NT2/D1 (cell line): ENCODE data around the gene ZFYVE21.

Experiments used
- DNase-seq: peaks from one replicate; pipeline ENCODE4 v3.0.0-alpha.2; 2011; ENCODE audit warnings: low read depth, low spot score
- H3K27me3 ChIP-seq: 2 replicates; pipeline ENCODE4 v1.6.0; 2011; ENCODE audit warnings: mild to moderate bottlenecking; ENCODE audit not compliant: insufficient read length, insufficient read depth
- H3K36me3 ChIP-seq: 2 replicates; pipeline ENCODE4 v1.6.1; 2011; ENCODE audit warnings: mild to moderate bottlenecking, low read length, mixed read lengths; ENCODE audit not compliant: insufficient read depth, insufficient read length
- H3K4me1 ChIP-seq: 2 replicates; pipeline ENCODE4 v1.5.1; 2011; ENCODE audit not compliant: insufficient read depth, insufficient read length
- H3K4me3 ChIP-seq: 2 replicates; pipeline ENCODE4 v1.5.1; 2011; ENCODE audit warnings: low read depth; ENCODE audit not compliant: insufficient read length
- H3K9ac ChIP-seq: 2 replicates; pipeline ENCODE4 v1.6.0; 2011; ENCODE audit warnings: low read depth; ENCODE audit not compliant: insufficient read length
- H3K9me3 ChIP-seq: 2 replicates; pipeline ENCODE4 v1.5.1; 2011; ENCODE audit warnings: mild to moderate bottlenecking, low read length; ENCODE audit not compliant: insufficient read depth
- SUZ12 ChIP-seq: IDR thresholded peaks from 2 replicates; pipeline ENCODE4 v1.6.1; 2011; ENCODE audit not compliant: insufficient read length, insufficient read depth; ENCODE audit errors: extremely low read depth
- YY1 ChIP-seq: IDR thresholded peaks from 2 replicates; pipeline ENCODE4 v1.6.1; 2011; ENCODE audit not compliant: insufficient read length, insufficient read depth
- ZNF274 ChIP-seq: IDR thresholded peaks from 2 replicates; pipeline ENCODE4 v1.6.1; 2011; ENCODE audit warnings: mild to moderate bottlenecking, low read depth, low read length

Gene ZFYVE21

GRCh38 chr14:103703433-103704385 lies 11.9 kb upstream of the ZFYVE21 start:
- no peak for DNase-seq
- no peaks in the 10 kb centered on the region for H3K27me3 ChIP-seq
- H3K4me1 ChIP-seq, result peaks cover 6% of the 10 kb centered on the region
- no peaks in the 10 kb centered on the region for H3K9me3 ChIP-seq
- peaks cover 94% of the 10 kb centered on the region for H3K36me3 ChIP-seq
- no peak for TF ChIP-seq SUZ12
- no peak overlapping the region for H3K4me3 ChIP-seq
- no peak overlapping the region for H3K9ac ChIP-seq

DNA sequence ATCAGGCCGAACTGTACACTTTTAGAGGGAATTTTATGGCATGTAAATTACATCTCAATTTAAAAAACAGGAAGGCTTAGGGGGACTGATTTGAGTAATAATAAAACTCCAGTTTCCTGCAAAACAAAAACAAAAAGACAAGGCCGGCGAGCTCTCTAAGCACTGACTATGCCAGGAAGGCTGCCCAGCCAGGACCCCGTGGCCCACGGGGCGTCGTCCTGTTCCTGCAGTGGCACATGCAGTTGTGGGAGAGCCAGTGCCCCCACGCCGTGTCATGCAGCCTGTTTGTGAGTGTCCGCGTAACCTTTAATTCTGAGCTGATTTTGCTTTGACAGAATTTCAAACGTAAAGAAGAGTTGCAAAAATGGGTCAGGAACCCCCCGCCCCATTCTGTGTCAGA lies 10.9 kb upstream of the ZFYVE21 start:
- Histone ChIP-seq H3K4me3 (no peak overlapping the region), H3K9me3 (no peaks in the 10 kb centered on the region), H3K4me1 (peaks cover 6% of the 10 kb centered on the region), H3K36me3 (peaks cover 94% of the 10 kb centered on the region), H3K27me3 (no peaks in the 10 kb centered on the region), H3K9ac (no peak overlapping the region)
- no peak for DNase-seq
- TF ChIP-seq ZNF274 (no peak), SUZ12 (no peak), YY1 (no peak)

DNA sequence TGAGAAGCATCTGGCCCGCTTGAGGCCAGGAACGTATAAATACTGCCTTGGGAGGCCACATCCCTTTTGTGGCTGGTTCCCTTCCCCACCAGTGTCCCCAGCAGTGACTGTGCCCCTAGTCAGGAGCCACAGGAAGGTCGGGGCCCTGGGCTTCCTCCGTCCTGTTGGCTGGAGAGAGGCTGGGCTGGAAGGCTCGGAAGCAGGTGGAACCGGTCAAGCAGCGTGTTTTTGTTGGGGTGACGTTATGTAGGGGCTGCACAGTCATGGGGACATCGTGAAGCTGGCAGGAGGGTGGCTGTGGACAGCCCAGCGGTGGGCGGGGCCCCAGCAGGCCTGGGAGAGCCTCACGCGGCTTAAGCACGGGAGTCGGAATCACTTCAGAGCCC lies 10.5 kb upstream of the ZFYVE21 start:
- Histone ChIP-seq H3K9me3 (no peaks in the 10 kb centered on the region), H3K4me3 (no peak overlapping the region), H3K4me1 (peaks cover 6% of the 10 kb centered on the region), H3K27me3 (no peaks in the 10 kb centered on the region), H3K9ac (no peak overlapping the region), H3K36me3 (peaks cover 93% of the 10 kb centered on the region)
- TF ChIP-seq SUZ12 (no peak), ZNF274 (no peak), YY1 (no peak)
- no peak for DNase-seq

DNA sequence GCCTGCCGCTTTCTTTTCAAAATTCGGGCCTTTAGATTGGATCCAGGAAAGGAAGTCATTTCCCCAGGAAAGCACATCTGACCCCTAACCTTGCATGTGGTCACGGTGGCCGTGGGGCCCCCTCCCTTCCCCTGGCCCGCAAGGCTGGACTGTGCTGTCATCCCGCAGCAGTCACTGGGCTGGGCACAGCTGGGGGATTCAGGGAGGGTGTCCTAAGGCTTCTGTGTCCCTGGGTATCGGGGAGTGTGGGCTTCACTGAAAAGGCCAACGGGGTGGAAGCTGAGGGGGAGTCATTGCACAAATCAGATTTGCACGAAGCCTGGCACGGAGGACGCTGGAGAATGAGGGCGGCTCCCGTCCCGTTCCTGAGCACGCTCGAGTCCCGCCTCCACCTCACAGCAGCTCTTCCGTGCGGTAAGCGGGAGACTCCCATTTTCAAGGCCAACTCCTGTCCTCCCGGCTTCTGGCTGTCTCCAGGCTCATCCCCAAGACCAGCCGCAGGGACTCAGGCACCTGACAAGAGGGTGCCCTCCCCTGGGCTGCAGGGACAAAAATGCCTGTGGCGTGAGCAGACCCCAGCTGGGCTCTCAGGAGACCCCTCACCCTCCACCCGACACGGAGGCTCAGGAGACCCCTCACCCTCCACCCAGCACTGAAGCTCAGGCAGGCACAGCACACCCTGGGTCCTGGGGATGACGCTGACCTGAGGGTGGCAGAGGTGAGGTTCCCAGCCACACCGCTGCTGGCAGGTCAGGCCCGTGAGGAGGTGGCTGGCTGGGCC lies 9.9 kb upstream of the ZFYVE21 start:
- Histone ChIP-seq H3K36me3 (peaks cover 89% of the 10 kb centered on the region), H3K27me3 (no peaks in the 10 kb centered on the region), H3K9ac (no peak overlapping the region), H3K4me3 (no peak overlapping the region), H3K9me3 (no peaks in the 10 kb centered on the region), H3K4me1 (peaks cover 6% of the 10 kb centered on the region)
- TF ChIP-seq SUZ12 (no peak), ZNF274 (no peak), YY1 (no peak)
- DNase-seq, result no peak

DNA sequence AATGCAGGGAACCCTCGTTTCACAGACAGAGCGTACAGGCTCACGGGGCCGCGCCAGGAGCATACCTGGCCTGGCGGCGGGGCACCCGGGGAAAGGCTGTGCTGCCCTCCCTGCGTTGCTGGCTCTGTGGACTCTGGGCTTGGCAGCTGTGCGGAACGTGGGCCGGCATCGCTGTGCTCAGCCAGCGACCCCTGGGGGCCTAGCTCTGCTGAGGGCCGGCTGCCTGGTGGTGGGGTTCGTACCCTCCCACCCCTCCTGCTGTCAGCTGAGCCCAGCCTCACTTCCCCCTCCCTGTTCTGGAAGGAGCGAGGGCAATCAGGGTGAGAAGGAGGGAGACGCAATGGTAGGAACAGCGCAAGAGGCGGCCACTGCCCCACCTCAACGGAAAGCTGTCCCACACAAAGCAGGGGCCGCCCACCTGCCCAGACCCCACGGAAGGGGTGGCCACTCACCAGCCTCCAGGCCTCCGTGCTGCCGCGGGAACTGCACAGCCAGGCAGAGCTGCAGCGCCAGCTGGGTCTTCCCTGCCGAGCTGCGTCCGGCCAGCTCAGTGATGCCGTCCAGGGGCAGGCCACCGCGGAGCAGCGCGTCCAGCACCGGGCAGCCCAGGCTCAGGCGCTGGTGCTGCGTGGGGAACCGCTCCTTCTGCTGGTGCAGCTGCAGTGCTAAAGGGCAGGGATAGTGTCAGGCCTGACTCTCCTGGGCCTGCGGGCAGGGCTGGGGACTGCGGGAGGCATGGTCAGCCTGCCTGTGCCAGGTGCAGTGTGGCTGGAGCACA lies 8.9 kb upstream of the ZFYVE21 start:
- Histone ChIP-seq H3K36me3 (peaks cover 93% of the 10 kb centered on the region), H3K9me3 (no peaks in the 10 kb centered on the region)
- TF ChIP-seq SUZ12 (no peak), ZNF274 (no peak), YY1 (no peak)

DNA sequence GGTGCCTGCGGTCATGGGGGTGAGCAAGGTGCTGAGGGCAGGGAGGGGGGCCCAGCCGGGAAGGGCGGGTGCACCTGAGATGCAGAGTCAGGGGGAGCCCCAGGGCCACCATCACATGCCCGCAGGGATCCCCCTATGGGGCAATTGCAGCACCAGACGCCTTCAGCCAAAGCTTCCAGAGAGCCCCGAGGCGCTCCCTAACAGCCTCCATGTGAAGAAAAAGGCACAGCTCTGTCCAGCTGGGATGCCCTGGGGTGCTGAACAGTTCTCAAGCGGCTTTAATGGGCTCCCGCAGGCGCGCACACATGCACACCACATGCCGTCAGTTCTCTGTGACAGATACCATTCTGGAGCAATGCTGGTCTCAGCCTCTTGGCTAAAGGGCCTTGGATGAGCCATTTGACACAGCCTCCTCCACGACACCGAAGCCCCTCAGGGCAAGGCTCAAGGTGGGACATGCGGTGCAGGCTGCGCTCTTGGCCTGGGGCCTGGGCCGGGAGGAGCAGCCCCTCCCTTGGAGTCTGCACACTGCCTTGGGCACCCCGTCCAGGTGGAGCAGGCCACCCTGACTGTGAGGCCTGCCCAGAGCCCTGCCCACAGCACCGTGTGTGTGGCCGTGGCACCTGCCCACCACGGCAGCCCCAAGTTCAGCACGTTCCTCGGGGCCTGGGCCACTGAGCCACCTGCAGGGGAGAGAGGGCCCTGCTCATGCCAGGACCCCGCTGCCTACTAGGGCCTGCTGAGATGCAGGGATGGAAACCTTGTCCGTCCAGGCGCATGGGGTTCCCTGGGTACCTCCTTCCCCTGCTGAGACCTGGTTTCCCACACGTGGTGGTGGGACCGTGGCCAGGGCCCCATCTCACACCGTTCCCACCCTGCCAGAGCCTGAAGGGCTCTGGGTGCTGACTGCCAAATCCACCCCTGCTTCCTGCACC lies 8.0 kb upstream of the ZFYVE21 start:
- Histone ChIP-seq H3K9me3 (no peaks in the 10 kb centered on the region), H3K36me3 (peaks cover 93% of the 10 kb centered on the region), H3K4me1 (peaks cover 9% of the 10 kb centered on the region), H3K9ac (no peak overlapping the region), H3K27me3 (no peaks in the 10 kb centered on the region), H3K4me3 (no peak overlapping the region)
- no peak for DNase-seq
- TF ChIP-seq ZNF274, result no peak
- TF ChIP-seq YY1, result no peak
- TF ChIP-seq SUZ12, result no peak

More for the DNA sequence above, 8.9 kb upstream of the ZFYVE21 start:
- Histone ChIP-seq H3K9ac (no peak overlapping the region), H3K27me3 (no peaks in the 10 kb centered on the region), H3K4me1 (peaks cover 9% of the 10 kb centered on the region), H3K4me3 (no peak overlapping the region)
- no peak for DNase-seq
